ENCODE measurements around the gene FASN.

FASN gene

GRCh38 chr17:82114447-82114846 is 16.4 kb upstream of the FASN start:
- POLR2A ChIA-PET = interaction anchor here (1.2 kb wide), 1 partner anchor 10 kb away, joined by 4 read pairs; no protein-coding TSS in a partner anchor
- no peak for DNase-seq (ENCODE audit: extremely low spot score)
- CTCF ChIA-PET = no interaction called here
- no peak for TF ChIP-seq FOXK2 (IDR thresholded peaks at IDR 0.05)
- TF ChIP-seq SUZ12 (IDR thresholded peaks at IDR 0.05) = no peak
- TF ChIP-seq ELF4 (IDR thresholded peaks at IDR 0.05) = no peak
- no peak for TF ChIP-seq HDGF (IDR thresholded peaks at IDR 0.05; ENCODE audit: borderline replicate concordance)
- no peak for TF ChIP-seq TARDBP (IDR thresholded peaks at IDR 0.05)
- no peak for TF ChIP-seq FOXM1 (IDR thresholded peaks at IDR 0.05; ENCODE audit: borderline replicate concordance)
- TF ChIP-seq SP1 (IDR thresholded peaks at IDR 0.05) = no peak
- no peak for TF ChIP-seq ARNT (IDR thresholded peaks at IDR 0.05)
- no peak for TF ChIP-seq NFRKB (IDR thresholded peaks at IDR 0.05)
- TF ChIP-seq CTBP1 (IDR thresholded peaks at IDR 0.05; ENCODE audit: borderline replicate concordance) = no peak
- TF ChIP-seq PKNOX1 (IDR thresholded peaks at IDR 0.05) = no peak
- no peak for TF ChIP-seq FOXA1 (IDR thresholded peaks at IDR 0.05)
- TF ChIP-seq ZNF384 (IDR thresholded peaks at IDR 0.05) = no peak
- no peak for TF ChIP-seq LEF1 (IDR thresholded peaks at IDR 0.05; ENCODE audit: borderline replicate concordance)
- TF ChIP-seq BHLHE40 (IDR thresholded peaks at IDR 0.05; ENCODE audit: borderline replicate concordance) = no peak
- no peak for TF ChIP-seq L3MBTL2 (conservative IDR thresholded peaks at IDR 0.05)

DNA sequence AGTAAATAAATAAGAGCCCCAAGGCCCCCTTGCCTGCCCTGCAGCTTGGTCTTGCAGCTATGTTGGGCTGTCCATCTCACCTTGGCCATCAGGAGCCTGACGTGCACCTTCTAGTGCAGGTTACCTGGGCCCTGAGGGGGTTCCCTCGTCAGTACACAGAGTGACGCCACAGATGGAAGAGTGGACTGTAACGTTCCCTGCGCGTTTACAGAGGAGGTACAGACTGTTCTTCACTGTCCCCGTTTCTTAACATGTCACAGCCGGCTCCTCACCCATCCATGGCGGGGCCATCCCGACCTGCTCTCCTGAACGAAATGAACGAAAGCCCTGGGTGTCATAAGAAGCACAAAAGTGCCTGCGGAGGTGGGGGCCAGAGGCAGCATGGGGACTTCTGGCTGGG is 15.9 kb upstream of the FASN start:
- POLR2A ChIA-PET = interaction anchor here (1.2 to 1.3 kb wide), 2 partner anchors 9 to 11 kb away, joined by 4 to 5 read pairs; no protein-coding TSS in a partner anchor

GRCh38 chr17:82113422-82113821 is 15.4 kb upstream of the FASN start:
- POLR2A ChIA-PET = interaction anchor here (1.2 to 1.4 kb wide), 3 partner anchors 9 to 15 kb away, joined by 4 to 6 read pairs (median 5); no protein-coding TSS in a partner anchor

More for the DNA sequence above, 15.9 kb upstream of the FASN start:
- no peak for DNase-seq (ENCODE audit: extremely low spot score)
- CTCF ChIA-PET = no interaction called here
- TF ChIP-seq L3MBTL2 (conservative IDR thresholded peaks at IDR 0.05) (no peak), CTBP1 (IDR thresholded peaks at IDR 0.05; ENCODE audit: borderline replicate concordance) (no peak), ARNT (IDR thresholded peaks at IDR 0.05) (no peak), SUZ12 (IDR thresholded peaks at IDR 0.05) (no peak), ZNF384 (IDR thresholded peaks at IDR 0.05) (no peak), ELF4 (IDR thresholded peaks at IDR 0.05) (no peak), HDGF (IDR thresholded peaks at IDR 0.05; ENCODE audit: borderline replicate concordance) (no peak), LEF1 (IDR thresholded peaks at IDR 0.05; ENCODE audit: borderline replicate concordance) (no peak), FOXA1 (IDR thresholded peaks at IDR 0.05) (no peak), NFRKB (IDR thresholded peaks at IDR 0.05) (no peak)

DNA sequence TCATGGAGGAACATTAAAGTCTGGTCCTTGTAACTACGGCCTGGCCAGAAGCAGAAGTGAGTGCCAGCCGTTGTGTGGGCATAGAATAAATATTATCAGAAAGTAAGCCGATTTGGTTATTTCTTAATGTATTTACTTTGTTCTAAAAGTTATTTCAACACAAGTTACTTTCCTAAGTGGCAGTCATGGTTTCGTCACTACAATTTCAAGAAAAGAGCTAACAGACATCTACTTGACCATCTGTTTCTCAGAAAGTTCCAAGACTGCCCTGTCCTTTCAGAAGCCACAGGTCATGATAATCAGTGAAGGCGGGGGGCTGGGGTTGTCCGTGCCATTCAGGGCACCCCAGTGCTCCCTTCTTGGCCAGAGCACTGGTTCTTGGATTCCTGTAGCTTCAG is 14.9 kb upstream of the FASN start:
- ChIA-PET CTCF (no interaction called here), POLR2A (interaction anchor here (1.3 to 1.4 kb wide), 2 partner anchors 10 to 14 kb away, joined by 5 to 6 read pairs; no protein-coding TSS in a partner anchor)
- DNase-seq (ENCODE audit: extremely low spot score) = no peak
- TF ChIP-seq TARDBP (IDR thresholded peaks at IDR 0.05) (no peak), ARNT (IDR thresholded peaks at IDR 0.05) (no peak), SP1 (IDR thresholded peaks at IDR 0.05) (no peak), FOXA1 (IDR thresholded peaks at IDR 0.05) (no peak), BHLHE40 (IDR thresholded peaks at IDR 0.05; ENCODE audit: borderline replicate concordance) (no peak), NFRKB (IDR thresholded peaks at IDR 0.05) (no peak), ZNF384 (IDR thresholded peaks at IDR 0.05) (no peak), SUZ12 (IDR thresholded peaks at IDR 0.05) (no peak), PKNOX1 (IDR thresholded peaks at IDR 0.05) (no peak), FOXM1 (IDR thresholded peaks at IDR 0.05; ENCODE audit: borderline replicate concordance) (no peak), FOXK2 (IDR thresholded peaks at IDR 0.05) (no peak), HDGF (IDR thresholded peaks at IDR 0.05; ENCODE audit: borderline replicate concordance) (no peak), L3MBTL2 (conservative IDR thresholded peaks at IDR 0.05) (no peak), ELF4 (IDR thresholded peaks at IDR 0.05) (no peak)

More at GRCh38 chr17:82113422-82113821, 15.4 kb upstream of the FASN start:
- no peak for DNase-seq (ENCODE audit: extremely low spot score)
- CTCF ChIA-PET = no interaction called here
- TF ChIP-seq BHLHE40 (IDR thresholded peaks at IDR 0.05; ENCODE audit: borderline replicate concordance) = no peak
- no peak for TF ChIP-seq SUZ12 (IDR thresholded peaks at IDR 0.05)
- no peak for TF ChIP-seq FOXK2 (IDR thresholded peaks at IDR 0.05)
- TF ChIP-seq SP1 (IDR thresholded peaks at IDR 0.05) = no peak
- TF ChIP-seq CTBP1 (IDR thresholded peaks at IDR 0.05; ENCODE audit: borderline replicate concordance) = no peak
- TF ChIP-seq L3MBTL2 (conservative IDR thresholded peaks at IDR 0.05) = no peak
- no peak for TF ChIP-seq HDGF (IDR thresholded peaks at IDR 0.05; ENCODE audit: borderline replicate concordance)
- TF ChIP-seq ELF4 (IDR thresholded peaks at IDR 0.05) = no peak
- no peak for TF ChIP-seq NFRKB (IDR thresholded peaks at IDR 0.05)
- no peak for TF ChIP-seq PKNOX1 (IDR thresholded peaks at IDR 0.05)
- no peak for TF ChIP-seq FOXA1 (IDR thresholded peaks at IDR 0.05)
- TF ChIP-seq ZNF384 (IDR thresholded peaks at IDR 0.05) = no peak

DNA sequence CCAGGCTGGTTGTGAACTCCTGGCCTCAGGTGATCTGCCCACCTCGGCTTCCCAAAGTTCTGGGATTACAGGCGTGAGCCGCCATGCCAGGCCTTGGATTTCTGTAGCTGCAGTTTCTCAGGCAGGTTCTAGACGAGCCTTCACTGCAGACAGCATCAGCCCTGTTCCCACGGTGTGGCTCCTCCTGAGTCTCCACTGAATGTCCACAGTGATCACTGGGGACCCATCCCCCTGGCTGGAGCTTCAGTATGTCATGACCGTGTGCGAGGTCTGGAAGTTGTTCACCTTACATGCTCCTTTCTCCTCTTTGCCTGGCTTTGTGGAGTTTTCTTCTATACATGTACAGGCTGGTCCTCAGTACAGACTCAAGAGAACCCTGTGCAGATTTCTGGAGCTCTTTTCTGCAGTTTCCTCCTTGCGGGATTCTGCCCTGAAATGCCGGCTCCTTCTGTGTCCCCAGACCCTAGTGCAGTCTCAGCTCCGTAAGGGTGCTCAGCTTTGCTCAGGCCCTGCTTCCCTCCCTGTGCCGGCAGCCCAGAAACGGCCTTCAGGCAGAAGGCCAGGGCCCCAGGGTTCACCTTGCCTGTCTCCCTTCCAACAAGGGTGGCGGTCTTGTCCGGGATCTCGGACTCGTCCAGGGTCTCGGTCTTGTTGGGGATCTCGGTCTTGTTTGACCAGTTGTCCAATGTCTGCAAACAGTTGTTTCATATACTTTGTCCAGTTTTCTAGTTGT is 14.3 kb upstream of the FASN start:
- CTCF ChIA-PET = no interaction called here
- POLR2A ChIA-PET = interaction anchor here (1.4 kb wide), 1 partner anchor 14 kb away, joined by 6 read pairs; no protein-coding TSS in a partner anchor
- TF ChIP-seq HDGF (IDR thresholded peaks at IDR 0.05; ENCODE audit: borderline replicate concordance) = no peak
- no peak for TF ChIP-seq NFRKB (IDR thresholded peaks at IDR 0.05)
- TF ChIP-seq LEF1 (IDR thresholded peaks at IDR 0.05; ENCODE audit: borderline replicate concordance) = no peak
- no peak for TF ChIP-seq CTBP1 (IDR thresholded peaks at IDR 0.05; ENCODE audit: borderline replicate concordance)
- TF ChIP-seq FOXK2 (IDR thresholded peaks at IDR 0.05) = no peak
- no peak for TF ChIP-seq ELF4 (IDR thresholded peaks at IDR 0.05)
- no peak for TF ChIP-seq BHLHE40 (IDR thresholded peaks at IDR 0.05; ENCODE audit: borderline replicate concordance)
- no peak for TF ChIP-seq ARNT (IDR thresholded peaks at IDR 0.05)
- TF ChIP-seq FOXM1 (IDR thresholded peaks at IDR 0.05; ENCODE audit: borderline replicate concordance) = no peak
- TF ChIP-seq PKNOX1 (IDR thresholded peaks at IDR 0.05) = no peak
- TF ChIP-seq TARDBP (IDR thresholded peaks at IDR 0.05) = no peak
- TF ChIP-seq FOXA1 (IDR thresholded peaks at IDR 0.05) = no peak
- no peak for TF ChIP-seq SP1 (IDR thresholded peaks at IDR 0.05)
- TF ChIP-seq SUZ12 (IDR thresholded peaks at IDR 0.05) = no peak
- no peak for TF ChIP-seq L3MBTL2 (conservative IDR thresholded peaks at IDR 0.05)

More for the DNA sequence above, 14.3 kb upstream of the FASN start:
- DNase-seq (ENCODE audit: extremely low spot score) = no peak

Data from HEK293T (cell line).